Stimulated activated naive B cell treated with anti-CD40 and anti-IgM and Interleukin-4, amounts not matched to agents 10 μg/mL and 1 μg/mL and 100 μg/mL, for 72 hours (primary cell): ENCODE measurements around the gene TYMS.

ENCODE experiments used
- ATAC-seq, 2 donors: fragments of 150-1000 bp; cut with Tn5 transposase; replicated peaks; 2 replicates each; pipeline ENCODE4 v1.10.0; 2021; ENCODE audit warnings: moderate library complexity in 1 of 2
- DNase-seq: peaks from one replicate; pipeline ENCODE4 v3.0.0; 2021
- H3K27ac Mint-ChIP-seq: one replicate; pipeline ENCODE4 v1.8.0; 2022; ENCODE audit warnings: mild to moderate bottlenecking, mixed read lengths
- H3K27me3 Mint-ChIP-seq, 2 donors: one replicate each; pipeline ENCODE4 v1.8.0; 2022; ENCODE audit warnings: mixed read lengths in 2 of 2
- H3K36me3 Mint-ChIP-seq, 2 donors: one replicate each; pipeline ENCODE4 v1.8.0; 2022; ENCODE audit warnings: mixed read lengths in 2 of 2, mild to moderate bottlenecking in 1 of 2
- H3K4me1 Mint-ChIP-seq, 2 donors: one replicate each; pipeline ENCODE4 v1.8.0; 2022; ENCODE audit warnings: mixed read lengths in 2 of 2, mild to moderate bottlenecking in 1 of 2
- H3K4me3 Mint-ChIP-seq, 2 donors: one replicate each; pipeline ENCODE4 v1.8.0; 2022; ENCODE audit warnings: mild to moderate bottlenecking in 2 of 2, mixed read lengths in 2 of 2, moderate library complexity in 1 of 2
- H3K9me3 Mint-ChIP-seq, 2 donors: one replicate each; pipeline ENCODE4 v1.8.0; 2022; ENCODE audit warnings: mixed read lengths in 2 of 2, mild to moderate bottlenecking in 1 of 2

The TYMS gene

DNA sequence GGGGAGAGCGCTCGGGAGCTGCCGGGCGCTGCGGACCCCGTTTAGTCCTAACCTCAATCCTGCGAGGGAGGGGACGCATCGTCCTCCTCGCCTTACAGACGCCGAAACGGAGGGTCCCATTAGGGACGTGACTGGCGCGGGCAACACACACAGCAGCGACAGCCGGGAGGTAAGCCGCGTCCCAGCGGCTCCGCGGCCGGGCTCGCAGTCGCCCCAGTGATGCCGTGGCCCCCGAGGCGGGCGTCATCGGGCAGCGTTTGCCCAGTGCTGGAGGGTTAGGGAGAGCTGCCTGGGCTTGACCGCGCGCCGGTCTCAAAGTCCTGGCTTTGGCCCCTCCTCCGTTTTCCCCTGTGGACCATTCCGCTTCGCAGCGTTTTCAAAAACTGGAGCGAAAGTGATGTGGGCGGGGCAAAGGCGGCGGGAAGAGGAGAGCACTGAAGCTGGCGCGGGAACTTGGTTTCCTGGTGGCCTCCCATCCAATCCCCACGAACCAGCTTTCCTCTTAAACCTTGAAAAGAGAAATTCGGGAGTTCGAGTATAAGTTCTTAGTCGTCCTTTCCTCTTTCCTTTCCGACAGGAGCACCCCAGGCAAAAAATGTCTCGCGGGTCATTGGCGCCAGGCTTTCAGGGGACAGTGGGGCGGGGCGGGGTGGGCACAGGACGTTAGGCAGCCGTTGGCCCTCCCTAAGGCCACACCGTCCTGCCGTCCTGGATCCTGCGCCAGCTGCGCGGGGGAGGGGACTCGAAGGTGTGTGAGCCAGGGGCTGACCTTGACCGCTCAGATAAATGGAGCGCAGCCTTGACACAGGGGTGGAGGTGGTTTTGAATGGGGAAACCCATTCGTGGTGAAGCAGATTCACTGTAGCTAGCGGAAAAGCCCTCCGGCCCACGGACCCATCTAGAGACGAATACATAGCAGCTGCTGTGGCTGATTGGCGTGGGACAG, 821 bp downstream of the TYMS start:
- H3K4me3 Mint-ChIP-seq, result peak overlapping the region; percentile 77 to 83

DNA sequence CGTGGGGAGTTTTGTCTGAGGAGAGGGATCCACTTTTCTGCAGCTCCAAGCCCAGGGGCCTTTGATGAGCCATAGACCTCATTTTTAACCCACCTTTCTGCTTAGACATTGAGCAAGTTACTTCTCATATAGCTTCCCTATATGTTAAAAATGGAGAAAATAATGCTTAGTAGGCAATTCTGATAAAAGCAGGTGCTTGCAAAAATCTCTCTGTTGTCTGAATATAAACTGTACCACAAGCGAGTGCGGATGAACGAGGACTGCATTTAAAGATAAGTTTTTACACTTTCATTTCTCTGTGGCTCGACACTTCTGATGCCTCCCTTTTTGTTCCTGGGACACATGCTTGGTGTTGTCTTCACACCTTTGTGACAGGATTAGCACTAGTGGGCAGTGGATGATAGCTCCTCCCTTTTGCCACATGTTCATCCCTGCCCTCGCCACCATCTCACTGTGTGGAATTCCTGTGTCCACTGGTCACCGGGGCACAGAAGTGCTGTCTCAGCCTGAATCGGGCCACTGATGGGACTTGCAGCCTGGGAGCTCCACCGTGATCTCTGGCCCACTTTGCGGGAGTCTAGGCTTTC, 1.6 kb downstream of the TYMS start:
- peaks cover 31 to 52% of the 10 kb centered on the region in 2 donors for H3K27me3 Mint-ChIP-seq
- peaks cover 16 to 21% of the 10 kb centered on the region in 2 donors for H3K36me3 Mint-ChIP-seq
- no peak for ATAC-seq
- no peak overlapping the region for H3K27ac Mint-ChIP-seq
- DNase-seq, result no peak
- H3K4me1 Mint-ChIP-seq, result peaks cover 10 to 14% of the 10 kb centered on the region in 2 donors
- peaks cover 3 to 4% of the 10 kb centered on the region in 2 donors for H3K9me3 Mint-ChIP-seq
- peak overlapping the region; percentile 77 to 83 for H3K4me3 Mint-ChIP-seq

More for the DNA sequence above, 821 bp downstream of the TYMS start:
- peak; percentile 65 for DNase-seq
- Mint-ChIP-seq H3K4me1 (peaks cover 10 to 14% of the 10 kb centered on the region in 2 donors), H3K9me3 (peaks cover 3 to 4% of the 10 kb centered on the region in 2 donors), H3K27ac (peak overlapping the region; percentile 62), H3K36me3 (peaks cover 16 to 21% of the 10 kb centered on the region in 2 donors), H3K27me3 (peaks cover 31 to 57% of the 10 kb centered on the region in 2 donors)
- ATAC-seq, result peak; percentile 81 to 82

DNA sequence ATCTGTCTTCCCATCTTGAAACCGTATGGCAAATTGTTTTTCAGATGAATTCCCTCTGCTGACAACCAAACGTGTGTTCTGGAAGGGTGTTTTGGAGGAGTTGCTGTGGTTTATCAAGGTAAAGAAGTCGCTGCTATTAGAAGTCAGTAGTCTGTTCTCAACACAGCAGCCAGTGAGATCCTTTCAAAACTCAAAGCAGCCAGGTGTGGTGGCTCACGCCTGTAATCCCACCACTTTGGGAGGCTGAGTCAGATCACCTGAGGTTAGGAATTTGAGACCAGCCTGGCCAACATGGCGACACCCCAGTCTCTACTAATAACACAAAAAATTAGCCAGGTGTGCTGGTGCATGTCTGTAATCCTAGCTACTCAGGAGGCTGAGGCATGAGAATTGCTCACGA, 2.1 kb downstream of the TYMS start:
- H3K36me3 Mint-ChIP-seq, result peaks cover 16 to 21% of the 10 kb centered on the region in 2 donors
- peaks cover 3 to 4% of the 10 kb centered on the region in 2 donors for H3K9me3 Mint-ChIP-seq
- peaks cover 31 to 46% of the 10 kb centered on the region in 2 donors for H3K27me3 Mint-ChIP-seq
- peak overlapping the region; percentile 74 to 83 for H3K4me3 Mint-ChIP-seq
- peaks cover 10 to 14% of the 10 kb centered on the region in 2 donors for H3K4me1 Mint-ChIP-seq
- ATAC-seq, result no peak
- DNase-seq, result no peak
- no peak overlapping the region for H3K27ac Mint-ChIP-seq

DNA sequence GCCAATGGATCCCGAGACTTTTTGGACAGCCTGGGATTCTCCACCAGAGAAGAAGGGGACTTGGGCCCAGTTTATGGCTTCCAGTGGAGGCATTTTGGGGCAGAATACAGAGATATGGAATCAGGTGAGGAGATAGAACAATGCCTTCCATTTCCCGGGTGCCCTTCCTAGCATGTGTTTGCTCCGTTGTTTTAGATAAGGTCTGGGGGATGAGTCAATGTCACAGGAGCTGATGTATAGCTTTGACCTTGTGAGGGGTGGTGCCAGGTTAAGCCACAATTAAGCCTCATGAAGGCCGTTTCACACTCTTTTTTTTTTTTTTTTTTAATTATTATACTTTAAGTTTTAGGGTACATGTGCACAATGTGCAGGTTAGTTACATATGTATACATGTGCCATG, 4.7 kb downstream of the TYMS start:
- Mint-ChIP-seq H3K27me3 (peaks cover 22 to 28% of the 10 kb centered on the region in 2 donors), H3K9me3 (peaks cover 9% of the 10 kb centered on the region in 2 donors), H3K4me3 (no peak overlapping the region), H3K27ac (no peak overlapping the region), H3K4me1 (peaks cover 10 to 12% of the 10 kb centered on the region in 2 donors), H3K36me3 (peaks cover 20 to 26% of the 10 kb centered on the region in 2 donors)
- ATAC-seq (no peak), DNase-seq (no peak)

DNA sequence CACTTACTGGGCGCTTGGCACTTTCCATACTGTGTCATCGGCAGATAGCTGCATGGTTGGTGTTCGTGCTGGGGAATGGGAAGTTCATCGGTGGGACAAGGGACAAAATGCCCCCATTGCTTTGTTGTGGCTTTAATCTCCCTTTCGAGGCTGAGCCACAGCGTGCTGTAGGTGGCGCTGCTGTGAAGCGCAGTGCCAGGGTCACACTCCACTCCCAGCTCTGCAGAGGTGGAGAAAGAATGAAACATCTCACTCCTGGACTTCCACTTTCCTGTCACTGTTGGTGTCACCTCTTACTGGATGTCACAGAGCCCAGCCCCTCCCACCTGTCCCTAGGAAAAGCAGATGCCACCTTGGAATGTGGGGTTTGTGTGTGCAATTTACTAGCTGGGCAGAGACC, 8.7 kb downstream of the TYMS start:
- H3K9me3 Mint-ChIP-seq, result peaks cover 9% of the 10 kb centered on the region in 2 donors
- peaks cover 19 to 31% of the 10 kb centered on the region in 2 donors for H3K36me3 Mint-ChIP-seq
- H3K27ac Mint-ChIP-seq, result no peak overlapping the region
- DNase-seq, result no peak
- H3K4me1 Mint-ChIP-seq, result no peaks in the 10 kb centered on the region
- H3K4me3 Mint-ChIP-seq, result no peak overlapping the region
- peaks cover 4% of the 10 kb centered on the region in 2 donors for H3K27me3 Mint-ChIP-seq
- no peak for ATAC-seq

DNA sequence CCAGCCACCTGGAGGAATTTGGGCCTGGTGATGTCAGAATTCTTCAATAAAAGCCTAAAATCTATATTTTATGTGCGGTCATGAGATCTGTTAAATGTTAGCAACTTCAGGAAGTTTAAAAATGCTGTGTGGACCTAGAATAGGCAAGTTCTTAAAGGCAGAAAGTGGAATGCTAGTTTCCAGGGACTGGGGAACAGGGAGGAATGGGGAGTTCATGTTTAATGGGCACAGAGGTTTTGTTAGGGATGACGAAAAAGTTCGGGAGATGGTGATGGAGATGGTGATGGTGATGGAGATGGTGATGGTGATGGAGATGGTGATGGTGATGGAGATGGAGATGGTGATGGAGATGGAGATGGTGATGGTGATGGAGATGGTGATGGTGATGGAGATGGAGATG, 9.2 kb downstream of the TYMS start:
- DNase-seq (no peak), ATAC-seq (no peak)
- Mint-ChIP-seq H3K27ac (no peak overlapping the region), H3K9me3 (peaks cover 6 to 9% of the 10 kb centered on the region in 2 donors), H3K4me3 (no peak overlapping the region), H3K4me1 (no peaks in the 10 kb centered on the region), H3K27me3 (no peaks in the 10 kb centered on the region), H3K36me3 (peaks cover 16 to 30% of the 10 kb centered on the region in 2 donors)

DNA sequence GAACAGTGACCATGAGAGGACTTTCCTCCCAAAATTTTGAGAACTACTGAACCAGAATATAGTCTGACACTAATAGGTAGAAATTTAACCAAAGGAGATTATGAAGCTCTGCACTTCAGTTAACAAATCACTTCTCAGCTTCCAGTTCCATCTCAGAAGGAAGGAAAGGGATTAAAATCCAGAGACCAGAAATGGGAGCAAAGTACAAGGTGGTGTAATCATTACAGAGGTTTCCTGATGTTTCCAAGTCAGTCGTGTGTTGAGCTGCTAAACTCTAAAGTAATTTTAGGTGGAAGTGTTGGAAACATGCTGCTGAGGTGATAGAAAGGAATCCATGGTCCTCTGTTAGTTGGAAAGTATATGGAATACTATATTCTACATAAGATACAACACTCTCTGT, 10.8 kb downstream of the TYMS start:
- DNase-seq (no peak), ATAC-seq (no peak)
- no peaks in the 10 kb centered on the region for H3K27me3 Mint-ChIP-seq
- H3K9me3 Mint-ChIP-seq, result peaks cover 5% of the 10 kb centered on the region in 2 donors
- H3K36me3 Mint-ChIP-seq, result peaks cover 13 to 26% of the 10 kb centered on the region in 2 donors
- H3K4me3 Mint-ChIP-seq, result no peak overlapping the region
- no peaks in the 10 kb centered on the region for H3K4me1 Mint-ChIP-seq
- H3K27ac Mint-ChIP-seq, result no peak overlapping the region

DNA sequence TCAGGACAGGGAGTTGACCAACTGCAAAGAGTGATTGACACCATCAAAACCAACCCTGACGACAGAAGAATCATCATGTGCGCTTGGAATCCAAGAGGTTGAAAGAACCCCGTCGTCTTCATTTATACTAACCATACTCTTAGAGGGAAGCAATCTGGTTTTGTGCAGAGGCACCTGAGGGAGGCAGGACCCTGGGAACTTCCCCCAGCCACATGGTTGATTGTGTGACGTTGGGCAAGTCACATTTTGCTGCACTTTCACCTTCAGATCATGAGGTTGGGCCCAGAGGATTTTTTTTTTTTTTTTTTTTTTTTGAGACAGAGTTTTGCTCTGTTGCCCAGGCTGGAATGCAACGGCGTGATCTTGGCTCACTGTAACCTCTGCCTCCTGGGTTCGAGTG, 11.6 kb downstream of the TYMS start:
- H3K4me3 Mint-ChIP-seq, result no peak overlapping the region
- H3K36me3 Mint-ChIP-seq, result peaks cover 13 to 26% of the 10 kb centered on the region in 2 donors
- no peaks in the 10 kb centered on the region for H3K27me3 Mint-ChIP-seq
- DNase-seq, result no peak
- peaks cover 5% of the 10 kb centered on the region in 2 donors for H3K9me3 Mint-ChIP-seq
- H3K4me1 Mint-ChIP-seq, result no peaks in the 10 kb centered on the region
- no peak for ATAC-seq
- H3K27ac Mint-ChIP-seq, result no peak overlapping the region

DNA sequence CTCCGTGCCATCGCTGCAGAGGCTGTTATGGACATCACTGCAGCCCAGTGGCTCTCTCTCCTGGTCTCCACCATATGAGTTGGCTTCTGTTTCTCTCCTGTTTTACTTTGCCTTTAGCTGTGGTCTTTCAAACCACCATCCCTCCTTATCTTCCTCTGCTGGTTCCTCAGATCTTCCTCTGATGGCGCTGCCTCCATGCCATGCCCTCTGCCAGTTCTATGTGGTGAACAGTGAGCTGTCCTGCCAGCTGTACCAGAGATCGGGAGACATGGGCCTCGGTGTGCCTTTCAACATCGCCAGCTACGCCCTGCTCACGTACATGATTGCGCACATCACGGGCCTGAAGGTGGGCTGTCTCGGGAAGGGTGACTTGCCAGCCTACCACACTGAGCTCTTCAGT, 13.1 kb downstream of the TYMS start:
- Mint-ChIP-seq H3K4me3 (no peak overlapping the region), H3K27me3 (no peaks in the 10 kb centered on the region), H3K4me1 (no peaks in the 10 kb centered on the region), H3K27ac (no peak overlapping the region), H3K9me3 (peaks cover 5% of the 10 kb centered on the region in 2 donors), H3K36me3 (peaks cover 13 to 26% of the 10 kb centered on the region in 2 donors)
- ATAC-seq (no peak), DNase-seq (no peak)

DNA sequence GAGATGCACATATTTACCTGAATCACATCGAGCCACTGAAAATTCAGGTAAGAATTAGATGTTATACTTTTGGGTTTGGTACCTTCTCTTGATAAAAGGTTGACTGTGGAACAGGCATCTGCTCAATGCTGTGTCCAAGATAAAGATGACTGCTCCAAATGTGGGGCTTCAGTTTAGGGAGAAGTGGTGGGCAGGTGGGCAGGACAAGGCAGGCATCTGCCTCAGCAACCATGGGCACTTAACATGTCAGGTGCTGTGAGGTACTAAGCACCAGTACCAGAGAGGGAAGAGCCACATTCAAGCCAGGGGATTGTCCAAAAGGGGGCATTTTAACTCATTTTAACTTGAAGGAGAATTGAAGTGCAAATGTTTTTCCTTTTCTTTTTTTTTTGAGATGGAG, 14.0 kb downstream of the TYMS start:
- H3K9me3 Mint-ChIP-seq, result peaks cover 4% of the 10 kb centered on the region in 2 donors
- ATAC-seq (no peak), DNase-seq (no peak)
- no peak overlapping the region for H3K4me3 Mint-ChIP-seq
- no peaks in the 10 kb centered on the region for H3K4me1 Mint-ChIP-seq
- no peak overlapping the region for H3K27ac Mint-ChIP-seq
- H3K36me3 Mint-ChIP-seq, result peaks cover 12 to 25% of the 10 kb centered on the region in 2 donors
- H3K27me3 Mint-ChIP-seq, result no peaks in the 10 kb centered on the region

DNA sequence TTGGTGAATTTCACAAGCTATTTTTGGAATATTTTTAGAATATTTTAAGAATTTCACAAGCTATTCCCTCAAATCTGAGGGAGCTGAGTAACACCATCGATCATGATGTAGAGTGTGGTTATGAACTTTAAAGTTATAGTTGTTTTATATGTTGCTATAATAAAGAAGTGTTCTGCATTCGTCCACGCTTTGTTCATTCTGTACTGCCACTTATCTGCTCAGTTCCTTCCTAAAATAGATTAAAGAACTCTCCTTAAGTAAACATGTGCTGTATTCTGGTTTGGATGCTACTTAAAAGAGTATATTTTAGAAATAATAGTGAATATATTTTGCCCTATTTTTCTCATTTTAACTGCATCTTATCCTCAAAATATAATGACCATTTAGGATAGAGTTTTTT, 15.9 kb downstream of the TYMS start:
- Mint-ChIP-seq H3K4me3 (no peak overlapping the region), H3K27ac (no peak overlapping the region), H3K36me3 (peaks cover 3 to 16% of the 10 kb centered on the region in 2 donors), H3K9me3 (no peaks in the 10 kb centered on the region), H3K27me3 (no peaks in the 10 kb centered on the region), H3K4me1 (no peaks in the 10 kb centered on the region)
- ATAC-seq (no peak), DNase-seq (no peak)

DNA sequence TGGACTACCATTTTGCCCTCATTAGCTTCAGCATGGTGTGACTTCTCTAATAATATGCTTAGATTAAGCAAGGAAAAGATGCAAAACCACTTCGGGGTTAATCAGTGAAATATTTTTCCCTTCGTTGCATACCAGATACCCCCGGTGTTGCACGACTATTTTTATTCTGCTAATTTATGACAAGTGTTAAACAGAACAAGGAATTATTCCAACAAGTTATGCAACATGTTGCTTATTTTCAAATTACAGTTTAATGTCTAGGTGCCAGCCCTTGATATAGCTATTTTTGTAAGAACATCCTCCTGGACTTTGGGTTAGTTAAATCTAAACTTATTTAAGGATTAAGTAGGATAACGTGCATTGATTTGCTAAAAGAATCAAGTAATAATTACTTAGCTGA, 16.3 kb downstream of the TYMS start:
- Mint-ChIP-seq H3K27me3 (no peaks in the 10 kb centered on the region), H3K4me3 (no peak overlapping the region), H3K9me3 (no peaks in the 10 kb centered on the region), H3K36me3 (peaks cover 3 to 12% of the 10 kb centered on the region in 2 donors), H3K27ac (no peak overlapping the region), H3K4me1 (no peaks in the 10 kb centered on the region)
- ATAC-seq (no peak), DNase-seq (no peak)

DNA sequence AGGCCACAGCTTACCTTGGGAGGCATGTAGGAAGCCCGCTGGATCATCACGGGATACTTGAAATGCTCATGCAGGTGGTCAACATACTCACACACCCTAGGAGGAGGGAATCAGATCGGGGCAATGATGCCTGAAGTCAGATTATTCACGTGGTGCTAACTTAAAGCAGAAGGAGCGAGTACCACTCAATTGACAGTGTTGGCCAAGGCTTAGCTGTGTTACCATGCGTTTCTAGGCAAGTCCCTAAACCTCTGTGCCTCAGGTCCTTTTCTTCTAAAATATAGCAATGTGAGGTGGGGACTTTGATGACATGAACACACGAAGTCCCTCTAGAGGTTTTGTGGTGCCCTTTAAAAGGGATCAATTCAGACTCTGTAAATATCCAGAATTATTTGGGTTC, 17.9 kb downstream of the TYMS start:
- Mint-ChIP-seq H3K4me3 (no peak overlapping the region), H3K9me3 (no peaks in the 10 kb centered on the region), H3K4me1 (no peaks in the 10 kb centered on the region), H3K27ac (no peak overlapping the region), H3K27me3 (no peaks in the 10 kb centered on the region), H3K36me3 (peaks cover 6 to 9% of the 10 kb centered on the region in 2 donors)
- no peak for DNase-seq
- ATAC-seq, result no peak

DNA sequence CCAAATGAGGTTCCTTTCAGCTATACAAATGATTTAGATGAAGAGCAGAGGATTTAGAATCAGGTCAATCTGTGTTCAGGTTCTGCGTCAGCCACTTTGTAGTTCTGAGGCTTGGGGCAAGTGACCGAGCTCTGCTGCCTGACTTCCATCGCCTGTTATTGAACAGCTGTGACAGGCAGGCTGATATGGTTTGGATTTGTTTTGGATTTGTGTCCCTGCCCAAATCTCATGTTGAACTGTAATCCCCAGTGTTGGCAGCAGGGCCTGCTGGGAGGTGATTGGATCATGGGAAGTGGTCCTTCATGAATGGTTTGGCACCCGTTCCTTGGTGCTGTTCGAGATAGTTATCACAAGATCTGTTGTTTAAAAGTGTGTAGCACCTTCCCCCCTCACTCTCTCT, 18.6 kb downstream of the TYMS start:
- ATAC-seq, result no peak
- Mint-ChIP-seq H3K4me3 (no peak overlapping the region), H3K27ac (no peak overlapping the region), H3K27me3 (no peaks in the 10 kb centered on the region), H3K9me3 (no peaks in the 10 kb centered on the region), H3K36me3 (peaks cover 2 to 3% of the 10 kb centered on the region in 2 donors), H3K4me1 (no peaks in the 10 kb centered on the region)
- DNase-seq, result no peak

DNA sequence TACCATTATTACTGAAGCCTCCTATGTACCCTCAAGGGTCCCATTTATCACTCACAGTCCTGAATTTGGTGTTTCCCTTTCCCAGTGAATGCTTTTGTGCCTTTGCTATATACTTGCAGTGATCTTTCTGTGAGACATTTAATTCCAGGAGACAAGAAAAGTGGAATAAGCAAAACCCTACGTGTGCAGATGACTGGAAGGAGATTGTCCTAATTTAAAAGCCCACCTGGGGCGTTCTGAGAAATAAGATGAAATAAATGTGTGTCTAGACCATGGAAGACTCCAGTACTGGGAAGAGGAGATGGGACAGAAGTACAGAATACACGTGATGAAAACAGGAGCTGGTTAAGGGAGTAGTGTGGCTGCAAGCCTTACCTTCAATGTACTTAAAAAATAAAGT, 19.3 kb downstream of the TYMS start:
- DNase-seq, result no peak

More for the DNA sequence above, 19.3 kb downstream of the TYMS start:
- Mint-ChIP-seq H3K36me3 (peaks cover 0 to 2% of the 10 kb centered on the region in 2 donors), H3K27ac (no peak overlapping the region), H3K4me1 (no peaks in the 10 kb centered on the region), H3K27me3 (no peaks in the 10 kb centered on the region), H3K4me3 (no peak overlapping the region), H3K9me3 (no peaks in the 10 kb centered on the region)
- no peak for ATAC-seq
